ENCODE results near the gene REPS1. TPM values are rescaled to one million over a fixed set of nuclear protein-coding genes. Genes with fewer than 3 reads are reported as not detected.

Gene REPS1
- total RNA-seq, 1 experiment from 2014 or later = 74.4 TPM

- H3K4me1 ChIP-seq (ENCODE audit: insufficient read depth, low read length) = peaks cover 2% of the 10 kb centered on the region; the same call in 1 of the 2 replicates
- WGBS (ENCODE audit: extremely low coverage, insufficient read length, low lambda C conversion rate) = no CpG with 5 or more reads among the region's 2 CpGs
These were observed 31.7 kb upstream of the REPS1 start for GRCh38 chr6:139019722-139020121.

More at GRCh38 chr6:139019722-139020121, 31.7 kb upstream of the REPS1 start:
- Histone ChIP-seq H4K5ac (ENCODE audit: insufficient read length, low read depth, low read length) (no peak overlapping the region), H2BK12ac (ENCODE audit: insufficient read length, low read depth, low read length) (no peak overlapping the region), H2BK15ac (ENCODE audit: low read depth, low read length) (no peak overlapping the region), H2BK5ac (ENCODE audit: insufficient read length, low read length) (no peak overlapping the region), H4K20me1 (ENCODE audit: control insufficient read depth, insufficient read depth, insufficient read length) (no peaks in the 10 kb centered on the region), H2BK120ac (ENCODE audit: low read depth, low read length, poor library complexity, severe bottlenecking) (no peak overlapping the region), H3K23ac (ENCODE audit: insufficient read length, low read depth, low read length) (no peak overlapping the region), H3K56ac (ENCODE audit: insufficient read length, low read depth, low read length) (no peak overlapping the region), H3K18ac (ENCODE audit: insufficient read length, low read depth, low read length) (no peak overlapping the region), H4K8ac (replicated peaks; ENCODE audit: insufficient read length, low read depth, low read length) (no peak overlapping the region), H3K4ac (ENCODE audit: low read depth, low read length) (no peak overlapping the region), H3K27me3 (ENCODE audit: insufficient read depth, low read length) (no peaks in the 10 kb centered on the region), H2AK5ac (ENCODE audit: insufficient read length, low read length) (no peak overlapping the region), H3T11ph (ENCODE audit: low read length) (no peak overlapping the region), H3K23me2 (ENCODE audit: insufficient read length, low read depth, low read length, poor library complexity, severe bottlenecking) (no peaks in the 10 kb centered on the region), H3K79me2 (ENCODE audit: insufficient read depth, low read length) (0 out of 2 replicates have a peak, but pooled peaks cover 2% of the 10 kb centered on the region), H3K4me2 (ENCODE audit: insufficient read depth, insufficient read length, low read length) (no peak overlapping the region), H2AFZ (ENCODE audit: low read length) (no peak overlapping the region), H3K79me1 (ENCODE audit: insufficient read depth, low read depth, low read length, poor library complexity, severe bottlenecking) (no peaks in the 10 kb centered on the region), H4K91ac (ENCODE audit: insufficient read length, low read depth, low read length) (no peak overlapping the region), H3K14ac (ENCODE audit: insufficient read depth, low read length) (no peak overlapping the region), H2BK20ac (ENCODE audit: low read depth, low read length, poor library complexity, severe bottlenecking) (no peak overlapping the region), H3K27ac (ENCODE audit: insufficient read length, low read depth, low read length) (no peak overlapping the region), H3K9me3 (ENCODE audit: control insufficient read depth, low read depth, low read length) (no peaks in the 10 kb centered on the region), H3K9ac (ENCODE audit: extremely low read depth, insufficient read length, low read length) (no peak overlapping the region)
- Mint-ChIP-seq H3K9me3 (no peaks in the 10 kb centered on the region), H3K27ac (no peak overlapping the region), H3K4me1 (peaks cover 28 to 34% of the 10 kb centered on the region in 2 experiments), H3K4me3 (no peak overlapping the region), H3K36me3 (ENCODE audit: insufficient read depth in 1 of 3, low read depth in 3 of 3) (no peaks in the 10 kb centered on the region), H3K27me3 (ENCODE audit: low read depth) (no peaks in the 10 kb centered on the region)
- TF ChIP-seq CTCF (conservative IDR thresholded peaks at IDR 0.05) = no peak
- DNase-seq = no peak
